ENCODE results near the gene RLN1.
"Not testable (repeated sequence)": the region's sequence is repeated elsewhere in the genome, so short reads cannot be mapped to it uniquely, and the experiment has no call there.

Gene RLN1

GRCh38 chr9:5321058-5321457 lies 18.6 kb downstream of the RLN1 start:
- no peak for DNase-seq

- not testable (repeated sequence) for DNase-seq
Measured at GRCh38 chr9:5316406-5316805, 23.3 kb downstream of the RLN1 start.

- no peak for DNase-seq
Measured at GRCh38 chr9:5315187-5315923, 24.3 kb downstream of the RLN1 start.

GRCh38 chr9:5310851-5311250 lies 28.8 kb downstream of the RLN1 start:
- no peak for DNase-seq

GRCh38 chr9:5305741-5306140 lies 33.9 kb downstream of the RLN1 start:
- DNase-seq: no peak

- DNase-seq: not testable (repeated sequence)
Measured at GRCh38 chr9:5303840-5304795, 35.6 kb downstream of the RLN1 start, which contains the start of gene RLN2. TSS of gene RLN2 (minus strand) at chr9:5304716. CDS start at chr9:5304580, 136 bp downstream.

- DNase-seq: no peak
Measured at GRCh38 chr9:5301544-5301943, 38.1 kb downstream of the RLN1 start.

- no peak for DNase-seq
Measured at GRCh38 chr9:5292141-5292540, 47.5 kb downstream of the RLN1 start.

GRCh38 chr9:5288591-5288990 lies 51.1 kb downstream of the RLN1 start:
- DNase-seq: no peak

GRCh38 chr9:5286262-5286661 lies 53.4 kb downstream of the RLN1 start:
- DNase-seq: no peak
